Urinary bladder (tissue), 4 donors: Measurements from ENCODE around the gene MCM9. TPM values are rescaled to one million over a fixed set of nuclear protein-coding genes. Genes with fewer than 3 reads are reported as not detected.
A peak's percentile ranks its signal among the peaks of the same experiment; 100 is the strongest.
"Not testable (repeated sequence)": the region's sequence is repeated elsewhere in the genome, so short reads cannot be mapped to it uniquely, and the experiment has no call there.

Experiments used
- DNase-seq: peaks from one replicate; pipeline ENCODE4 v3.0.0-alpha.2; 2015; ENCODE audit errors: extremely low spot score
- H3K27ac ChIP-seq: one replicate; pipeline ENCODE4 v1.5.1; 2013; ENCODE audit warnings: low read depth, mild to moderate bottlenecking, moderate library complexity
- H3K36me3 ChIP-seq: one replicate; pipeline ENCODE4 v1.6.1; 2013; ENCODE audit warnings: mild to moderate bottlenecking, moderate library complexity; ENCODE audit not compliant: insufficient read depth
- H3K4me1 ChIP-seq: one replicate; pipeline ENCODE4 v1.6.1; 2013; ENCODE audit warnings: mild to moderate bottlenecking, moderate library complexity; ENCODE audit not compliant: insufficient read depth
- H3K4me3 ChIP-seq: one replicate; pipeline ENCODE4 v1.5.1; 2013; ENCODE audit warnings: low read depth, low read length
- WGBS: extraction: QIAGEN DNeasy Blood & Tissue Kit; methylation state at CpG from one replicate; pipeline ENCODE4 v1.1.7; 2013; 5-methylcytosine and 5-hydroxymethylcytosine counted together
- polyA plus RNA-seq: library from polyadenylated mRNA; stranded (reverse); fragments of 200-250 nt; gene quantifications from one replicate; pipeline ENCODE4 v1.2.3, GENCODE V29; 2013
- total RNA-seq: library from RNA; depleted of rRNA; stranded (reverse); fragments of >200 nt; gene quantifications from one replicate; pipeline ENCODE4 v1.2.3, GENCODE V29; 2014
- donor health status: healthy with polysubstance abuse.
- donor health status: healthy.

MCM9 gene
- total and polyA plus RNA-seq, 2 donors = 7.5 to 26.3 TPM

GRCh38 chr6:118808793-118809638 lies 125.9 kb downstream of the MCM9 start:
- WGBS = 90% methylated on average over 5 of the region's 5 CpGs
- no peaks in the 10 kb centered on the region for H3K4me1 ChIP-seq
- H3K27ac ChIP-seq = no peak overlapping the region
- DNase-seq = no peak
- H3K4me3 ChIP-seq = no peak overlapping the region
- no peaks in the 10 kb centered on the region for H3K36me3 ChIP-seq

GRCh38 chr6:118804091-118804490 lies 130.9 kb downstream of the MCM9 start:
- whole genome bisulfite sequencing = 93% methylated on average over 4 of the region's 4 CpGs
- Histone ChIP-seq H3K27ac (no peak overlapping the region), H3K4me3 (no peak overlapping the region), H3K4me1 (no peaks in the 10 kb centered on the region), H3K36me3 (no peaks in the 10 kb centered on the region)
- DNase-seq = no peak

- no peak for DNase-seq
- Histone ChIP-seq H3K4me3 (no peak overlapping the region), H3K36me3 (no peaks in the 10 kb centered on the region), H3K4me1 (no peaks in the 10 kb centered on the region), H3K27ac (no peak overlapping the region)
- WGBS = 94% methylated on average over 6 of the region's 6 CpGs
These were observed 133.7 kb downstream of the MCM9 start for GRCh38 chr6:118801257-118801656.

GRCh38 chr6:118800394-118801071 lies 134.4 kb downstream of the MCM9 start:
- no peak overlapping the region for H3K4me3 ChIP-seq
- 22% methylated on average over 17 of the region's 17 CpGs for WGBS
- H3K36me3 ChIP-seq = no peaks in the 10 kb centered on the region
- H3K27ac ChIP-seq = no peak overlapping the region
- no peaks in the 10 kb centered on the region for H3K4me1 ChIP-seq
- DNase-seq = peak; percentile 74

GRCh38 chr6:118799826-118800225 lies 135.1 kb downstream of the MCM9 start:
- WGBS = 90% methylated on average over 4 of the region's 4 CpGs
- no peak overlapping the region for H3K4me3 ChIP-seq
- H3K27ac ChIP-seq = no peak overlapping the region
- H3K4me1 ChIP-seq = no peaks in the 10 kb centered on the region
- DNase-seq = no peak
- no peaks in the 10 kb centered on the region for H3K36me3 ChIP-seq

GRCh38 chr6:118796548-118796947 lies 138.4 kb downstream of the MCM9 start:
- not testable (repeated sequence) for H3K36me3 ChIP-seq, H3K27ac ChIP-seq, H3K4me1 ChIP-seq, H3K4me3 ChIP-seq, DNase-seq
- 80% methylated on average over 9 of the region's 9 CpGs for WGBS

- 95% methylated on average over 6 of the region's 6 CpGs for WGBS
- no peak overlapping the region for H3K27ac ChIP-seq
- H3K36me3 ChIP-seq = no peaks in the 10 kb centered on the region
- no peak for DNase-seq
- H3K4me3 ChIP-seq = no peak overlapping the region
- no peaks in the 10 kb centered on the region for H3K4me1 ChIP-seq
These were observed 143.5 kb downstream of the MCM9 start for GRCh38 chr6:118791499-118791898.

GRCh38 chr6:118789954-118790353 lies 145.0 kb downstream of the MCM9 start:
- H3K27ac ChIP-seq = no peak overlapping the region
- 62% methylated on average over 4 of the region's 4 CpGs for WGBS
- H3K36me3 ChIP-seq = no peaks in the 10 kb centered on the region
- H3K4me3 ChIP-seq = no peak overlapping the region
- DNase-seq = no peak
- H3K4me1 ChIP-seq = no peaks in the 10 kb centered on the region

GRCh38 chr6:118789419-118789818 lies 145.5 kb downstream of the MCM9 start:
- 97% methylated on average over 5 of the region's 5 CpGs for WGBS
- Histone ChIP-seq H3K27ac (no peak overlapping the region), H3K4me1 (no peaks in the 10 kb centered on the region), H3K36me3 (no peaks in the 10 kb centered on the region), H3K4me3 (no peak overlapping the region)
- no peak for DNase-seq

GRCh38 chr6:118788702-118789101 lies 146.3 kb downstream of the MCM9 start:
- Histone ChIP-seq H3K27ac (no peak overlapping the region), H3K4me1 (no peaks in the 10 kb centered on the region), H3K4me3 (no peak overlapping the region), H3K36me3 (no peaks in the 10 kb centered on the region)
- 95% methylated on average over 4 of the region's 4 CpGs for WGBS
- DNase-seq = no peak

- 70% methylated on average over 6 of the region's 6 CpGs for WGBS
- no peak for DNase-seq
- no peaks in the 10 kb centered on the region for H3K36me3 ChIP-seq
- no peaks in the 10 kb centered on the region for H3K4me1 ChIP-seq
- H3K4me3 ChIP-seq = no peak overlapping the region
- H3K27ac ChIP-seq = no peak overlapping the region
These were observed 147.1 kb downstream of the MCM9 start for GRCh38 chr6:118787724-118788423.

GRCh38 chr6:118786596-118787453 lies 148.1 kb downstream of the MCM9 start:
- WGBS = 64% methylated on average over 8 of the region's 8 CpGs
- H3K36me3 ChIP-seq = no peaks in the 10 kb centered on the region
- no peaks in the 10 kb centered on the region for H3K4me1 ChIP-seq
- DNase-seq = no peak
- H3K27ac ChIP-seq = no peak overlapping the region
- no peak overlapping the region for H3K4me3 ChIP-seq

- no peaks in the 10 kb centered on the region for H3K36me3 ChIP-seq
- DNase-seq = no peak
- 92% methylated on average over 3 of the region's 3 CpGs for WGBS
- no peak overlapping the region for H3K4me3 ChIP-seq
- no peak overlapping the region for H3K27ac ChIP-seq
- no peaks in the 10 kb centered on the region for H3K4me1 ChIP-seq
These were observed 149.4 kb downstream of the MCM9 start for GRCh38 chr6:118785601-118786000.
